GM23248 (cell line): ENCODE data around the gene ASH1L. TPM values are rescaled to one million over a fixed set of nuclear protein-coding genes. Genes with fewer than 3 reads are reported as not detected.

Experiments
- DNase-seq: peaks from one replicate; pipeline ENCODE4 v3.0.0-alpha.2; 2015
- H2AFZ ChIP-seq: fragments of 200-600 bp; sonication (generic); 2 replicates; pipeline ENCODE4 v1.6.1; 2016; ENCODE audit warnings: antibody characterized with exemption
- H3F3A ChIP-seq: fragments of 200-600 bp; sonication (generic); 2 replicates; pipeline ENCODE4 v1.6.1; 2016; ENCODE audit warnings: mild to moderate bottlenecking, antibody characterized with exemption, mixed run types; ENCODE audit not compliant: insufficient read depth
- H3K27ac ChIP-seq: fragments of 200-600 bp; sonication (generic); 2 replicates; pipeline ENCODE4 v1.5.1; 2016; ENCODE audit warnings: mild to moderate bottlenecking
- H3K27me3 ChIP-seq: fragments of 200-600 bp; sonication (generic); replicated peaks from 2 replicates; pipeline ENCODE4 v1.6.1; 2016; ENCODE audit warnings: mild to moderate bottlenecking; ENCODE audit not compliant: insufficient read depth
- H3K36me3 ChIP-seq: fragments of 200-600 bp; sonication (generic); 2 replicates; pipeline ENCODE4 v1.6.1; 2016; ENCODE audit warnings: low read depth, mild to moderate bottlenecking
- H3K4me1 ChIP-seq: fragments of 200-600 bp; sonication (generic); 2 replicates; pipeline ENCODE4 v1.6.1; 2016; ENCODE audit warnings: mild to moderate bottlenecking; ENCODE audit not compliant: insufficient read depth
- H3K4me2 ChIP-seq: fragments of 200-600 bp; sonication (generic); one replicate; pipeline ENCODE4 v1.6.1; 2016; ENCODE audit warnings: mild to moderate bottlenecking; ENCODE audit not compliant: unreplicated experiment
- H3K4me3 ChIP-seq: fragments of 200-600 bp; sonication (generic); 2 replicates; pipeline ENCODE4 v1.5.1; 2016; ENCODE audit warnings: mild to moderate bottlenecking
- H3K79me2 ChIP-seq: fragments of 200-600 bp; sonication (generic); 2 replicates; pipeline ENCODE4 v1.6.1; 2016; ENCODE audit warnings: mild to moderate bottlenecking; ENCODE audit not compliant: insufficient read depth
- H3K9ac ChIP-seq: fragments of 200-600 bp; sonication (generic); 2 replicates; pipeline ENCODE4 v1.6.1; 2016; ENCODE audit warnings: mild to moderate bottlenecking
- H3K9me2 ChIP-seq: fragments of 200-600 bp; sonication (generic); 2 replicates; pipeline ENCODE4 v1.6.1; 2016; ENCODE audit warnings: mixed run types, mild to moderate bottlenecking, moderate library complexity; ENCODE audit not compliant: insufficient read depth
- H3K9me3 ChIP-seq: fragments of 200-600 bp; sonication (generic); one replicate; pipeline ENCODE4 v1.6.1; 2017; ENCODE audit warnings: low read depth
- H4K20me1 ChIP-seq: fragments of 200-600 bp; sonication (generic); 2 replicates; pipeline ENCODE4 v1.6.0; 2016; ENCODE audit not compliant: insufficient read depth
- EZH2 ChIP-seq: fragments of 200-600 bp; sonication (generic); IDR thresholded peaks from 2 replicates; pipeline ENCODE4 v1.6.1; 2018; ENCODE audit warnings: antibody characterized with exemption, mild to moderate bottlenecking; ENCODE audit not compliant: insufficient read depth, poor library complexity, severe bottlenecking
- EZH2phosphoT487 ChIP-seq: fragments of 200-600 bp; sonication (generic); IDR thresholded peaks from 2 replicates; pipeline ENCODE4 v1.6.1; 2018; ENCODE audit warnings: antibody characterized with exemption, moderate library complexity, mild to moderate bottlenecking, low read depth; ENCODE audit not compliant: insufficient read depth
- WGBS, 2 experiments: methylation state at CpG; one replicate each; pipeline ENCODE4 v1.1.6; 2015 to 2017; ENCODE audit warnings: low lambda C conversion rate in 2 of 2, low coverage in 1 of 2; ENCODE audit errors: missing lambda C conversion rate in 2 of 2; 5-methylcytosine and 5-hydroxymethylcytosine counted together
- in situ Hi-C: fragments of 300-500 bp; cut with MboI; formaldehyde crosslinking; loops from 2 replicates; pipeline ENCODE4 v1.15.0; 2020
- polyA plus RNA-seq: library from polyadenylated mRNA; unstranded; fragments of >200 nt; fragmentation: Nextera tagmentation; extraction: Ambion mirVana; gene quantifications from 2 replicates; pipeline ENCODE4 v1.2.1, GENCODE V29; 2016
- total RNA-seq: library from RNA; depleted of rRNA; stranded (reverse); fragments of >200 nt; shearing (Covaris generic); gene quantifications from 2 replicates; pipeline ENCODE4 v1.2.3, GENCODE V29; 2014

Gene ASH1L
- total and polyA plus RNA-seq, 2 experiments from 2014 or later = 15.2 to 18.2 TPM

DNA sequence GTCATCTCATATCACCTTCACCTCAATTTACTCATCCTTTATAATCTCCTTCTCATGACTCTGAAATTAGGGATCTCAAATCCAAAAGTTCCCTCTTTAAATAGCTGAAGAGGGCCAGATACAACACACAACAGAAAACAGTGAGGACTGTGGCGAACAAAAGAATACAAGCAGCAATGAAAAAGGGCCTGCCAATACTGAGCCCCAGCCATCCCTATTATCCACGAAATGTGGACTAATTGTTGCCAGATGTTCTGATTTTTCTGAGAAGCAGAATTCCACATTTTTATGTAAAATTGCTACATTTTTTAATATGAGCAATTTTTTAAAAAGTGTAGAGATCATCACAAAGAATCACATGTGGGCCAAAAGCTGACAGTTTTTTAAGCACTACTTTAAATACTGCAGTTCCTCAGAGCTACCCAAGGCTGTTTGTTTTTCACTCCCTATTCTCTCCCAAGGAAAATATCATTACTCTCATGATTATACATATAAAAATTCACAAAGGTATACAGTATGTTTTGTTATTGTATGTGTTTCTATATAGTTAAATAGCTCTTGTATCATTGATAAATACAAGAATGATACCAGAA is 90.0 kb downstream of the ASH1L start:
- Histone ChIP-seq H3K9ac (no peak overlapping the region), H2AFZ (no peak overlapping the region), H3K27me3 (no peaks in the 10 kb centered on the region), H3K9me2 (no peaks in the 10 kb centered on the region), H3K4me2 (no peak overlapping the region), H3K79me2 (peaks cover 97% of the 10 kb centered on the region), H3K4me3 (no peak overlapping the region), H4K20me1 (no peaks in the 10 kb centered on the region; the same call in 1 of the 2 replicates), H3K36me3 (peaks cover 8% of the 10 kb centered on the region; the same call in 1 of the 2 replicates), H3K9me3 (no peaks in the 10 kb centered on the region), H3K27ac (no peak overlapping the region), H3F3A (peaks cover 7% of the 10 kb centered on the region; the same call in 1 of the 2 replicates), H3K4me1 (peaks cover 11% of the 10 kb centered on the region)
- in situ Hi-C loops = no loop called here
- WGBS, 2 experiments = 35 to 38% methylated on average over 2 of the region's 2 CpGs
- no peak for TF ChIP-seq EZH2
- TF ChIP-seq EZH2phosphoT487 = no peak
- peak; percentile 8 for DNase-seq

DNA sequence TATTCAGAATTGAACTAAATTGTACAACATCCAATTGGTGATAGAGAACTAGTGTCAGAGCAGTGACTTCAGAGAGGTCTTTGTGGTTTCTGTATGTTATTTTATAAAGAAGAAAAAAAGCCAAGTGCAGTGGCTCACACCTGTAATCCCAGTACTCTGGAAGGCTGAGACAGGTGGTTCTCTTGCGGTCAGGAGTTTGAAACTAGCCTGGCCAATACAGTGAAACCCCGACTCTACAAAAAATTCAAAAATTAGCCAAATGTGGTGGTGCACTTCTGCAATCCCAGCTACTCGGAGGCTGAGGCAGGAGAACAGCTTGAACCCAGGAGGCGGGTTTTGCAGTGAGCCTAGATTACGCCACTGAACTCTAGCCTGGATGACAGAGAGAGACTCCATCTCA is 90.7 kb downstream of the ASH1L start:
- no peak overlapping the region for H3K4me2 ChIP-seq
- no peak overlapping the region for H2AFZ ChIP-seq
- no peaks in the 10 kb centered on the region for H3K27me3 ChIP-seq
- H3F3A ChIP-seq = peaks cover 14% of the 10 kb centered on the region
- H3K27ac ChIP-seq = no peak overlapping the region
- H3K9me3 ChIP-seq = no peaks in the 10 kb centered on the region
- peaks cover 18% of the 10 kb centered on the region for H3K4me1 ChIP-seq
- peaks cover 98% of the 10 kb centered on the region for H3K79me2 ChIP-seq
- no peaks in the 10 kb centered on the region; the same call in 1 of the 2 replicates for H4K20me1 ChIP-seq
- in situ Hi-C loops = no loop called here
- H3K9ac ChIP-seq = no peak overlapping the region
- H3K9me2 ChIP-seq = no peaks in the 10 kb centered on the region
- peaks cover 5% of the 10 kb centered on the region; the same call in 1 of the 2 replicates for H3K36me3 ChIP-seq
- WGBS, 2 experiments = 91 to 94% methylated on average over 5 of the region's 5 CpGs
- DNase-seq = no peak
- TF ChIP-seq EZH2phosphoT487 = no peak
- TF ChIP-seq EZH2 = no peak
- H3K4me3 ChIP-seq = no peak overlapping the region

- Histone ChIP-seq H3K27ac (no peak overlapping the region), H2AFZ (no peak overlapping the region), H3K79me2 (peaks cover 96% of the 10 kb centered on the region), H3K9ac (no peak overlapping the region), H3K27me3 (no peaks in the 10 kb centered on the region), H3K4me1 (peaks cover 26% of the 10 kb centered on the region), H3K9me2 (no peaks in the 10 kb centered on the region), H3K9me3 (no peaks in the 10 kb centered on the region), H3K4me2 (no peak overlapping the region), H4K20me1 (no peaks in the 10 kb centered on the region; the same call in 1 of the 2 replicates), H3K36me3 (no peaks in the 10 kb centered on the region), H3K4me3 (no peak overlapping the region), H3F3A (peaks cover 23% of the 10 kb centered on the region)
- no peak for DNase-seq
- whole genome bisulfite sequencing, 2 experiments = 83 to 87% methylated on average over 3 of the region's 3 CpGs
- TF ChIP-seq EZH2phosphoT487 = no peak
- TF ChIP-seq EZH2 = no peak
- in situ Hi-C loops = no loop called here
Measured at GRCh38 chr1:155471026-155471425, 91.6 kb downstream of the ASH1L start.

- Histone ChIP-seq H3K4me1 (peaks cover 45% of the 10 kb centered on the region), H3K9ac (peak overlapping the region; percentile 73), H3F3A (peaks cover 48% of the 10 kb centered on the region), H3K9me2 (no peaks in the 10 kb centered on the region), H3K79me2 (peaks cover 89% of the 10 kb centered on the region), H3K27me3 (no peaks in the 10 kb centered on the region), H2AFZ (no peak overlapping the region), H3K4me2 (peak overlapping the region; percentile 65), H3K9me3 (no peaks in the 10 kb centered on the region), H4K20me1 (no peaks in the 10 kb centered on the region), H3K4me3 (0 out of 2 replicates have a peak overlapping the region, but pooled peaks have one; percentile 51), H3K36me3 (no peaks in the 10 kb centered on the region), H3K27ac (peak overlapping the region; percentile 94)
- DNase-seq = peak; percentile 91
- TF ChIP-seq EZH2phosphoT487 (no peak), EZH2 (no peak)
- in situ Hi-C loops = no loop called here
Measured at GRCh38 chr1:155466996-155467395, 95.6 kb downstream of the ASH1L start.
